GM12878 (cell line): Measurements from ENCODE around the gene MLNR. TPM values are rescaled to one million over a fixed set of nuclear protein-coding genes. Genes with fewer than 3 reads are reported as not detected.
A peak's percentile ranks its signal among the peaks of the same experiment; 100 is the strongest.

ENCODE experiments used
- ATAC-seq: fragments of 200-7000 bp; cut with Tn5 transposase; 3 replicates; pipeline ENCODE4 v1.9.1; 2020; ENCODE audit warnings: mild to moderate bottlenecking, moderate library complexity
- BruUV-seq: library from RNA; stranded (reverse); fragments of 400-500 nt; replicated peaks from 2 replicates; lab custom pipeline; 2021; lab: Mats Ljungman, UMichigan
- CTCF ChIA-PET: fragments of 300-600 bp; sonication (Branson Sonifier 250); formaldehyde crosslinking; extraction: SDS; loops from one replicate; lab custom pipeline; 2021; ENCODE audit warnings: inconsistent platforms; lab: Yijun Ruan, JAX
- POLR2A ChIA-PET: fragments of 350-600 bp; formaldehyde crosslinking; extraction: SDS; loops from one replicate; lab custom pipeline; 2021; ENCODE audit warnings: inconsistent platforms; lab: Charles Lee
- RAD21 ChIA-PET: fragments of 300-600 bp; sonication (Branson Sonifier 250); formaldehyde crosslinking; loops from one replicate; lab custom pipeline; 2023; ENCODE audit warnings: antibody characterized with exemption; ENCODE audit not compliant: unreplicated experiment; lab: Charles Lee
- SMC1A ChIA-PET: fragments of 300-600 bp; sonication (Branson Sonifier 250); formaldehyde crosslinking; loops from one replicate; lab custom pipeline; 2023; ENCODE audit not compliant: unreplicated experiment, uncharacterized antibody; lab: Charles Lee
- DNase-seq: peaks from one replicate; pipeline ENCODE4 v3.0.0-alpha.2; 2011; ENCODE audit warnings: low read depth, low spot score
- FAIRE-seq: peaks from 3 replicates; lab custom pipeline; 2011; peaks lifted over from hg19 to GRCh38; lab: Jason Lieb, UNC
- H2AFZ ChIP-seq: 2 replicates; pipeline ENCODE4 v1.6.0; 2011; ENCODE audit warnings: low read depth, low read length, control low read depth; ENCODE audit not compliant: control insufficient read depth
- H3K27ac ChIP-seq: 2 replicates; pipeline ENCODE4 v1.5.1; 2011; ENCODE audit warnings: control low read depth; ENCODE audit not compliant: control insufficient read depth, insufficient read depth
- H3K27me3 ChIP-seq, 2 experiments: replicated peaks in 1 of 2; 2 replicates each; pipeline versions ENCODE4 v1.6.0 to v1.6.1; 2011; ENCODE audit warnings: low read length in 1 of 2; ENCODE audit not compliant: control insufficient read depth in 2 of 2, insufficient read depth in 2 of 2
- H3K36me3 ChIP-seq, 2 experiments: 2 replicates each; pipeline ENCODE4 v1.5.1; 2011; ENCODE audit warnings: low read length in 1 of 2; ENCODE audit not compliant: control insufficient read depth in 2 of 2, insufficient read depth in 2 of 2
- H3K4me1 ChIP-seq: 2 replicates; pipeline ENCODE4 v1.6.1; 2011; ENCODE audit warnings: mild to moderate bottlenecking, low read length, moderate library complexity, mixed read lengths; ENCODE audit not compliant: control insufficient read depth, insufficient read depth
- H3K4me2 ChIP-seq: 2 replicates; pipeline ENCODE4 v1.6.0; 2011; ENCODE audit warnings: control low read depth; ENCODE audit not compliant: control insufficient read depth, insufficient read depth
- H3K4me3 ChIP-seq: fragments of 200-600 bp; sonication (generic); 2 replicates; pipeline ENCODE4 v1.5.1; 2016
- H3K79me2 ChIP-seq: 2 replicates; pipeline ENCODE4 v1.6.0; 2011; ENCODE audit warnings: low read length; ENCODE audit not compliant: control insufficient read depth, insufficient read depth
- H3K9ac ChIP-seq: 2 replicates; pipeline ENCODE4 v1.8.0; 2011; ENCODE audit warnings: low read length, control low read depth, mixed read lengths; ENCODE audit not compliant: control insufficient read depth, insufficient read depth
- H3K9me3 ChIP-seq: replicated peaks from 3 replicates; pipeline ENCODE4 v1.5.1; 2011; ENCODE audit warnings: mild to moderate bottlenecking, low read length; ENCODE audit not compliant: control insufficient read depth, insufficient read depth
- H4K20me1 ChIP-seq: 2 replicates; pipeline ENCODE4 v1.6.0; 2011; ENCODE audit not compliant: control insufficient read depth, insufficient read depth
- FOXM1 ChIP-seq: IDR thresholded peaks from 2 replicates; pipeline ENCODE4 v1.6.1; 2012; ENCODE audit warnings: low read depth, mild to moderate bottlenecking, inconsistent platforms, low read length, moderate library complexity
- NR2C1 ChIP-seq: fragments of 450-650 bp; IDR thresholded peaks from 2 replicates; pipeline ENCODE4 v1.6.1; 2017; ENCODE audit warnings: antibody characterized with exemption, mild to moderate bottlenecking, moderate library complexity
- RAD21 ChIP-seq: IDR thresholded peaks from 2 replicates; pipeline ENCODE4 v1.6.1; 2011; ENCODE audit warnings: mild to moderate bottlenecking, low read depth, low read length, moderate library complexity; ENCODE audit not compliant: insufficient read depth
- ZNF384 ChIP-seq: IDR thresholded peaks from 2 replicates; pipeline ENCODE4 v1.6.1; 2012; ENCODE audit warnings: low read depth, mild to moderate bottlenecking, low read length, improper control_type of control experiment, borderline replicate concordance
- WGBS: methylation state at CpG from one replicate; pipeline ENCODE4 v1.1.6; 2016; ENCODE audit warnings: low lambda C conversion rate; ENCODE audit not compliant: insufficient replicate concordance, insufficient coverage; ENCODE audit errors: missing lambda C conversion rate; 5-methylcytosine and 5-hydroxymethylcytosine counted together
- in situ Hi-C: fragments of 300-500 bp; cut with MboI; formaldehyde crosslinking; loops from 9 replicates; pipeline ENCODE4 v1.14.3; 2018; ENCODE audit warnings: mixed read lengths
- intact Hi-C: fragments of 100-400 bp; cut with micrococcal nuclease; formaldehyde crosslinking; loops from one replicate; pipeline ENCODE4 v1.14.2; 2022; ENCODE audit not compliant: unreplicated experiment
- polyA plus RNA-seq, 11 experiments: library from polyadenylated mRNA; depleted of rRNA in 4 of 11; unstranded in 6 of 11; stranded (reverse) in 5 of 11; fragments of >200 nt; fragmentation: Nextera tagmentation in 4 of 11; fragmentation: Illumina TruSeq in 1 of 11; extraction: Ambion mirVana in 4 of 11; extraction: Trizol in 1 of 11; gene quantifications; 1 replicate in 1 of 11; 2 replicates in 10 of 11; pipeline versions ENCODE4 v1.2.1 to v1.2.3, GENCODE V29; 2011 to 2016; ENCODE audit warnings: inconsistent platforms in 2 of 11, missing spikeins in 2 of 11, low read depth in 1 of 11
- total RNA-seq, 4 experiments: library from RNA; depleted of rRNA in 3 of 4; stranded (reverse); fragments of >200 nt in 3 of 4; fragmentation: Illumina TruSeq in 1 of 4; extraction: Trizol in 1 of 4; gene quantifications; 2 replicates each; pipeline versions ENCODE4 v1.2.1 to v1.2.3, GENCODE V29; 2013 to 2021
- TF ChIP-seq, protein P1 (sequence below): fragments of 450-650 bp; IDR thresholded peaks from 2 replicates; pipeline ENCODE4 v1.6.1; 2017; ENCODE audit warnings: mild to moderate bottlenecking, moderate library complexity
- TF ChIP-seq, protein P2 (sequence below), 3 experiments: IDR thresholded peaks in 2 of 3; conservative IDR thresholded peaks in 1 of 3; 2 replicates each; pipeline ENCODE4 v1.5.1; 2011; ENCODE audit warnings: low read depth in 3 of 3, low read length in 3 of 3, mild to moderate bottlenecking in 3 of 3, control low read depth in 2 of 3, moderate library complexity in 2 of 3, inconsistent platforms in 1 of 3, mixed read lengths in 1 of 3; ENCODE audit not compliant: control insufficient read depth in 2 of 3, insufficient read depth in 1 of 3; ENCODE audit errors: extremely low read depth in 1 of 3
- TF ChIP-seq, protein P3 (sequence below): fragments of 450-650 bp; conservative IDR thresholded peaks from 2 replicates; pipeline ENCODE4 v1.6.1; 2017; ENCODE audit warnings: mild to moderate bottlenecking, moderate library complexity

Gene MLNR
- total and polyA plus RNA-seq, 10 of the 15 experiments (the other 5 are each of a cell fraction or from before 2014, with no cell fraction given), result not detected

DNA sequence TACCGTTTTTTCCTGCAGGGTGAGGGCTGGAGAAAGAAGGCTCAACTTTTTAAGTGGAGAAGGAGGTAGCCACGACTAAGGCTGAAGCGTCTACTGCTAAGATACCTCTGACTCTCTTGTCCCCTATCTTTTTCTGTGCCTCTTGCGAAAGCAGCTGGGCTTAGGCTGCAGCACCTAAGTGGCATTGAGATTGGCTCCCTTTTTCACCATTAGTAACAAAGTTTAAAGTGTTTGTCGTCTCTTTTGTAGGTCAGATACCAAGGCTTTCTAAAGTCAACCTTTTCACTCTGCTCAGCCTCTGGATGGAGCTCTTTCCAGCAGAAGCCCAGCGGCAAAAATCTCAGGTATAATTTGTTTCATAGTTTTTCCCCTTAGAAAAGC, 28.5 kb downstream of the MLNR start:
- BruUV-seq, result no TSS peak
- in situ Hi-C loops, result no loop called here
- Histone ChIP-seq H3K79me2 (peaks cover 8% of the 10 kb centered on the region), H3K4me3 (peak overlapping the region; percentile 93), H2AFZ (peak overlapping the region; percentile 95), H3K27me3 (no peaks in the 10 kb centered on the region; a peak in 1 of 4 replicates), H3K9me3 (no peaks in the 10 kb centered on the region), H4K20me1 (no peaks in the 10 kb centered on the region), H3K9ac (peak overlapping the region; percentile 90), H3K27ac (peak overlapping the region; percentile 78), H3K4me1 (no peaks in the 10 kb centered on the region), H3K4me2 (peak overlapping the region; percentile 99), H3K36me3 (no peaks in the 10 kb centered on the region)
- no peak for FAIRE-seq
- 0% methylated on average over 6 of the region's 6 CpGs for WGBS
- intact Hi-C loops, result no loop called here
- RAD21 ChIA-PET, result interaction anchor here (0.9 to 2.0 kb wide), 4 partner anchors 11 to 33 kb away, joined by 3 to 14 read pairs (median 4); no protein-coding TSS in a partner anchor
- POLR2A ChIA-PET, result interaction anchor here (2.0 kb wide), 1 partner anchor 9 kb away, joined by 8 read pairs; no protein-coding TSS in a partner anchor
- no peak for DNase-seq
- CTCF ChIA-PET, result interaction anchor here (0.7 to 3.7 kb wide), 8 partner anchors 8 to 358 kb away, joined by 3 to 24 read pairs (median 6); no protein-coding TSS in a partner anchor
- SMC1A ChIA-PET, result interaction anchor here (0.7 to 2.4 kb wide), 5 partner anchors 9 to 137 kb away, joined by 3 to 11 read pairs (median 3); no protein-coding TSS in a partner anchor
- ATAC-seq, result peak; percentile 8
- TF ChIP-seq RAD21, result peak; percentile 21; the same call in 1 of the 2 replicates
- TF ChIP-seq, protein P1, sequence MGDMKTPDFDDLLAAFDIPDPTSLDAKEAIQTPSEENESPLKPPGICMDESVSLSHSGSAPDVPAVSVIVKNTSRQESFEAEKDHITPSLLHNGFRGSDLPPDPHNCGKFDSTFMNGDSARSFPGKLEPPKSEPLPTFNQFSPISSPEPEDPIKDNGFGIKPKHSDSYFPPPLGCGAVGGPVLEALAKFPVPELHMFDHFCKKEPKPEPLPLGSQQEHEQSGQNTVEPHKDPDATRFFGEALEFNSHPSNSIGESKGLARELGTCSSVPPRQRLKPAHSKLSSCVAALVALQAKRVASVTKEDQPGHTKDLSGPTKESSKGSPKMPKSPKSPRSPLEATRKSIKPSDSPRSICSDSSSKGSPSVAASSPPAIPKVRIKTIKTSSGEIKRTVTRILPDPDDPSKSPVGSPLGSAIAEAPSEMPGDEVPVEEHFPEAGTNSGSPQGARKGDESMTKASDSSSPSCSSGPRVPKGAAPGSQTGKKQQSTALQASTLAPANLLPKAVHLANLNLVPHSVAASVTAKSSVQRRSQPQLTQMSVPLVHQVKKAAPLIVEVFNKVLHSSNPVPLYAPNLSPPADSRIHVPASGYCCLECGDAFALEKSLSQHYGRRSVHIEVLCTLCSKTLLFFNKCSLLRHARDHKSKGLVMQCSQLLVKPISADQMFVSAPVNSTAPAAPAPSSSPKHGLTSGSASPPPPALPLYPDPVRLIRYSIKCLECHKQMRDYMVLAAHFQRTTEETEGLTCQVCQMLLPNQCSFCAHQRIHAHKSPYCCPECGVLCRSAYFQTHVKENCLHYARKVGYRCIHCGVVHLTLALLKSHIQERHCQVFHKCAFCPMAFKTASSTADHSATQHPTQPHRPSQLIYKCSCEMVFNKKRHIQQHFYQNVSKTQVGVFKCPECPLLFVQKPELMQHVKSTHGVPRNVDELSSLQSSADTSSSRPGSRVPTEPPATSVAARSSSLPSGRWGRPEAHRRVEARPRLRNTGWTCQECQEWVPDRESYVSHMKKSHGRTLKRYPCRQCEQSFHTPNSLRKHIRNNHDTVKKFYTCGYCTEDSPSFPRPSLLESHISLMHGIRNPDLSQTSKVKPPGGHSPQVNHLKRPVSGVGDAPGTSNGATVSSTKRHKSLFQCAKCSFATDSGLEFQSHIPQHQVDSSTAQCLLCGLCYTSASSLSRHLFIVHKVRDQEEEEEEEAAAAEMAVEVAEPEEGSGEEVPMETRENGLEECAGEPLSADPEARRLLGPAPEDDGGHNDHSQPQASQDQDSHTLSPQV, result no peak
- no peak for TF ChIP-seq ZNF384
- TF ChIP-seq NR2C1, result no peak
- TF ChIP-seq, protein P2, sequence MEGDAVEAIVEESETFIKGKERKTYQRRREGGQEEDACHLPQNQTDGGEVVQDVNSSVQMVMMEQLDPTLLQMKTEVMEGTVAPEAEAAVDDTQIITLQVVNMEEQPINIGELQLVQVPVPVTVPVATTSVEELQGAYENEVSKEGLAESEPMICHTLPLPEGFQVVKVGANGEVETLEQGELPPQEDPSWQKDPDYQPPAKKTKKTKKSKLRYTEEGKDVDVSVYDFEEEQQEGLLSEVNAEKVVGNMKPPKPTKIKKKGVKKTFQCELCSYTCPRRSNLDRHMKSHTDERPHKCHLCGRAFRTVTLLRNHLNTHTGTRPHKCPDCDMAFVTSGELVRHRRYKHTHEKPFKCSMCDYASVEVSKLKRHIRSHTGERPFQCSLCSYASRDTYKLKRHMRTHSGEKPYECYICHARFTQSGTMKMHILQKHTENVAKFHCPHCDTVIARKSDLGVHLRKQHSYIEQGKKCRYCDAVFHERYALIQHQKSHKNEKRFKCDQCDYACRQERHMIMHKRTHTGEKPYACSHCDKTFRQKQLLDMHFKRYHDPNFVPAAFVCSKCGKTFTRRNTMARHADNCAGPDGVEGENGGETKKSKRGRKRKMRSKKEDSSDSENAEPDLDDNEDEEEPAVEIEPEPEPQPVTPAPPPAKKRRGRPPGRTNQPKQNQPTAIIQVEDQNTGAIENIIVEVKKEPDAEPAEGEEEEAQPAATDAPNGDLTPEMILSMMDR (IDR thresholded peaks at IDR 0.05 in 2 of 3, conservative IDR thresholded peaks at IDR 0.05 in 1 of 3; ENCODE audit: control insufficient read depth in 2 of 3, extremely low read depth in 1 of 3, insufficient read depth in 1 of 3, low read depth in 3 of 3, low read length in 3 of 3), result peak; percentile 2 to 7 (median 4); a peak in 1 of 6 replicates
- TF ChIP-seq, protein P3, sequence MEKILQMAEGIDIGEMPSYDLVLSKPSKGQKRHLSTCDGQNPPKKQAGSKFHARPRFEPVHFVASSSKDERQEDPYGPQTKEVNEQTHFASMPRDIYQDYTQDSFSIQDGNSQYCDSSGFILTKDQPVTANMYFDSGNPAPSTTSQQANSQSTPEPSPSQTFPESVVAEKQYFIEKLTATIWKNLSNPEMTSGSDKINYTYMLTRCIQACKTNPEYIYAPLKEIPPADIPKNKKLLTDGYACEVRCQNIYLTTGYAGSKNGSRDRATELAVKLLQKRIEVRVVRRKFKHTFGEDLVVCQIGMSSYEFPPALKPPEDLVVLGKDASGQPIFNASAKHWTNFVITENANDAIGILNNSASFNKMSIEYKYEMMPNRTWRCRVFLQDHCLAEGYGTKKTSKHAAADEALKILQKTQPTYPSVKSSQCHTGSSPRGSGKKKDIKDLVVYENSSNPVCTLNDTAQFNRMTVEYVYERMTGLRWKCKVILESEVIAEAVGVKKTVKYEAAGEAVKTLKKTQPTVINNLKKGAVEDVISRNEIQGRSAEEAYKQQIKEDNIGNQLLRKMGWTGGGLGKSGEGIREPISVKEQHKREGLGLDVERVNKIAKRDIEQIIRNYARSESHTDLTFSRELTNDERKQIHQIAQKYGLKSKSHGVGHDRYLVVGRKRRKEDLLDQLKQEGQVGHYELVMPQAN, result no peak
- no peak for TF ChIP-seq FOXM1
